PC-3 (cell line): ENCODE data around the gene NSMCE1. TPM values are rescaled to one million over a fixed set of nuclear protein-coding genes. Genes with fewer than 3 reads are reported as not detected.

ENCODE experiments used
- ATAC-seq: fragments of 200-7000 bp; cut with Tn5 transposase; 2 replicates; pipeline ENCODE4 v1.9.1; 2020; ENCODE audit warnings: mild to moderate bottlenecking, moderate library complexity
- BruUV-seq: library from RNA; stranded (reverse); fragments of 400-500 nt; replicated peaks from 2 replicates; lab custom pipeline; 2021; lab: Mats Ljungman, UMichigan
- CTCF ChIA-PET: fragments of 300-600 bp; sonication (Branson Sonifier 250); formaldehyde crosslinking; loops from one replicate; lab custom pipeline; 2022; ENCODE audit warnings: antibody characterized with exemption; lab: Charles Lee
- POLR2A ChIA-PET: fragments of 300-600 bp; sonication (Branson Sonifier 250); formaldehyde crosslinking; loops from one replicate; lab custom pipeline; 2022; ENCODE audit warnings: antibody characterized with exemption; ENCODE audit not compliant: unreplicated experiment; lab: Charles Lee
- DNase-seq: peaks from one replicate; pipeline ENCODE4 v3.0.0-alpha.2; 2015
- H2AFZ ChIP-seq: fragments of 300-600 bp; sonication (generic); 2 replicates; pipeline ENCODE4 v1.6.0; 2016; ENCODE audit warnings: antibody characterized with exemption, low read length
- H3F3A ChIP-seq: fragments of 300-600 bp; sonication (generic); one replicate; pipeline ENCODE4 v1.6.0; 2017; ENCODE audit warnings: antibody characterized with exemption, low read length, control low read depth, mild to moderate bottlenecking; ENCODE audit not compliant: unreplicated experiment
- H3K27ac ChIP-seq: fragments of 300-600 bp; sonication (generic); 2 replicates; pipeline ENCODE4 v1.5.1; 2016; ENCODE audit warnings: mild to moderate bottlenecking, low read length
- H3K27me3 ChIP-seq: fragments of 300-600 bp; sonication (generic); 2 replicates; pipeline ENCODE4 v1.6.1; 2016; ENCODE audit warnings: low read length, mixed read lengths
- H3K36me3 ChIP-seq: fragments of 300-600 bp; sonication (generic); 2 replicates; pipeline ENCODE4 v1.6.1; 2016; ENCODE audit warnings: low read depth, mixed run types, low read length, mixed read lengths
- H3K4me1 ChIP-seq: fragments of 300-600 bp; sonication (generic); 2 replicates; pipeline ENCODE4 v1.5.1; 2016; ENCODE audit warnings: low read length; ENCODE audit not compliant: insufficient read depth
- H3K4me2 ChIP-seq: fragments of 300-600 bp; sonication (generic); 2 replicates; pipeline ENCODE4 v1.6.0; 2016; ENCODE audit warnings: low read length
- H3K4me3 ChIP-seq: fragments of 300-600 bp; sonication (generic); 2 replicates; pipeline ENCODE4 v1.5.1; 2016; ENCODE audit warnings: mild to moderate bottlenecking, low read length, mixed read lengths
- H3K79me2 ChIP-seq: fragments of 300-600 bp; sonication (generic); 2 replicates; pipeline ENCODE4 v1.6.1; 2017; ENCODE audit warnings: low read length, mixed read lengths
- H3K9ac ChIP-seq: fragments of 300-600 bp; sonication (generic); 2 replicates; pipeline ENCODE4 v1.6.0; 2016; ENCODE audit warnings: mild to moderate bottlenecking, low read length
- H3K9me2 ChIP-seq: fragments of 300-600 bp; sonication (generic); replicated peaks from 2 replicates; pipeline ENCODE4 v1.6.1; 2016; ENCODE audit warnings: mixed run types, low read length, mixed read lengths
- H3K9me3 ChIP-seq: fragments of 300-600 bp; sonication (generic); 2 replicates; pipeline ENCODE4 v1.6.1; 2016; ENCODE audit warnings: low read length, mixed read lengths
- H4K20me1 ChIP-seq: fragments of 300-600 bp; sonication (generic); 2 replicates; pipeline ENCODE4 v1.6.1; 2016; ENCODE audit warnings: low read length, mixed read lengths
- CTCF ChIP-seq: fragments of 300-600 bp; sonication (generic); conservative IDR thresholded peaks from 2 replicates; pipeline ENCODE4 v1.5.1; 2017; ENCODE audit warnings: antibody characterized with exemption, low read depth, mild to moderate bottlenecking, low read length
- EZH2 ChIP-seq: fragments of 300-600 bp; sonication (generic); IDR thresholded peaks from one replicate; pipeline ENCODE4 v1.6.1; 2017; ENCODE audit warnings: antibody characterized with exemption, mild to moderate bottlenecking, low read length; ENCODE audit not compliant: unreplicated experiment
- EZH2phosphoT487 ChIP-seq: fragments of 300-600 bp; sonication (generic); IDR thresholded peaks from 2 replicates; pipeline ENCODE4 v1.6.1; 2018; ENCODE audit warnings: mild to moderate bottlenecking, antibody characterized with exemption, low read length, borderline replicate concordance
- intact Hi-C: fragments of 100-400 bp; cut with micrococcal nuclease; formaldehyde crosslinking; loops from 2 replicates; pipeline ENCODE4 v1.9.0; 2023
- total RNA-seq: library from RNA; depleted of rRNA; stranded (reverse); fragments of >200 nt; gene quantifications from 2 replicates; pipeline ENCODE4 v1.2.3, GENCODE V29; 2014

The NSMCE1 gene
- total RNA-seq, 1 experiment from 2014 or later, result 32.5 TPM

- H3K27me3 ChIP-seq, result no peaks in the 10 kb centered on the region
- no TSS peak for BruUV-seq
- no peaks in the 10 kb centered on the region for H3K9me2 ChIP-seq
- ChIA-PET CTCF (no interaction called here), POLR2A (no interaction called here)
- no peak overlapping the region for H2AFZ ChIP-seq
- peak overlapping the region; percentile 70; the same call in 1 of the 2 replicates for H3K4me2 ChIP-seq
- H3K9ac ChIP-seq, result peak overlapping the region; percentile 29; the same call in 1 of the 2 replicates
- no peaks in the 10 kb centered on the region for H3F3A ChIP-seq
- H3K36me3 ChIP-seq, result no peaks in the 10 kb centered on the region
- no peak for DNase-seq
- H4K20me1 ChIP-seq, result no peaks in the 10 kb centered on the region
- ATAC-seq, result no peak
- H3K4me1 ChIP-seq, result peaks cover 48% of the 10 kb centered on the region
- H3K27ac ChIP-seq, result peak overlapping the region; percentile 77
- peaks cover 22% of the 10 kb centered on the region for H3K79me2 ChIP-seq
- no peak overlapping the region for H3K4me3 ChIP-seq
- no peaks in the 10 kb centered on the region for H3K9me3 ChIP-seq
- no peak for TF ChIP-seq EZH2phosphoT487
- TF ChIP-seq EZH2, result no peak
- TF ChIP-seq CTCF, result no peak
- intact Hi-C loops, result no loop called here
Observed at GRCh38 chr16:27243725-27244362, 24.7 kb downstream of the NSMCE1 start.

- Histone ChIP-seq H3K27ac (peak overlapping the region; percentile 77), H3K9me2 (no peaks in the 10 kb centered on the region), H3K36me3 (no peaks in the 10 kb centered on the region), H4K20me1 (no peaks in the 10 kb centered on the region), H3K4me2 (peak overlapping the region; percentile 70), H3K9me3 (no peaks in the 10 kb centered on the region), H3K9ac (peak overlapping the region; percentile 39), H3K4me1 (peaks cover 48% of the 10 kb centered on the region), H3K79me2 (peaks cover 22% of the 10 kb centered on the region), H3K27me3 (no peaks in the 10 kb centered on the region), H2AFZ (no peak overlapping the region), H3K4me3 (peak overlapping the region; percentile 11; the same call in 1 of the 2 replicates), H3F3A (no peaks in the 10 kb centered on the region)
- CTCF ChIA-PET, result no interaction called here
- POLR2A ChIA-PET, result interaction anchor here (0.6 kb wide), 1 partner anchor 11 kb away, joined by 3 read pairs; no protein-coding TSS in a partner anchor
- peak; percentile 89 for ATAC-seq
- BruUV-seq, result no TSS peak
- peak; percentile 72 for DNase-seq
- intact Hi-C loops, result no loop called here
- no peak for TF ChIP-seq EZH2
Observed at GRCh38 chr16:27242868-27243590, 25.5 kb downstream of the NSMCE1 start.

GRCh38 chr16:27242398-27242797 lies 26.2 kb downstream of the NSMCE1 start:
- H3K4me2 ChIP-seq, result peak overlapping the region; percentile 70
- H4K20me1 ChIP-seq, result no peaks in the 10 kb centered on the region
- ChIA-PET POLR2A (no interaction called here), CTCF (no interaction called here)
- H3K36me3 ChIP-seq, result no peaks in the 10 kb centered on the region
- peaks cover 48% of the 10 kb centered on the region for H3K4me1 ChIP-seq
- H3F3A ChIP-seq, result no peaks in the 10 kb centered on the region
- H3K9ac ChIP-seq, result peak overlapping the region; percentile 39
- no TSS peak for BruUV-seq
- DNase-seq, result no peak
- intact Hi-C loops, result no loop called here
- peak overlapping the region; percentile 11; the same call in 1 of the 2 replicates for H3K4me3 ChIP-seq
- H3K9me2 ChIP-seq, result no peaks in the 10 kb centered on the region
- H3K9me3 ChIP-seq, result no peaks in the 10 kb centered on the region
- TF ChIP-seq CTCF (no peak), EZH2phosphoT487 (no peak), EZH2 (no peak)
- ATAC-seq, result no peak
- peaks cover 22% of the 10 kb centered on the region for H3K79me2 ChIP-seq
- no peaks in the 10 kb centered on the region for H3K27me3 ChIP-seq
- no peak overlapping the region for H2AFZ ChIP-seq
- H3K27ac ChIP-seq, result peak overlapping the region; percentile 77
